ENCODE data around the gene SUGCT.

SUGCT gene

GRCh38 chr7:40826411-40827221, 691.8 kb downstream of the SUGCT start:
- peaks cover 5% of the 10 kb centered on the region for H3K9me3 Mint-ChIP-seq
- H3K4me3 Mint-ChIP-seq = no peak overlapping the region
- no peak overlapping the region for H3K27ac Mint-ChIP-seq
- no peaks in the 10 kb centered on the region for H3K36me3 Mint-ChIP-seq
- H3K27me3 Mint-ChIP-seq = no peaks in the 10 kb centered on the region
- no peaks in the 10 kb centered on the region for H3K4me1 Mint-ChIP-seq

DNA sequence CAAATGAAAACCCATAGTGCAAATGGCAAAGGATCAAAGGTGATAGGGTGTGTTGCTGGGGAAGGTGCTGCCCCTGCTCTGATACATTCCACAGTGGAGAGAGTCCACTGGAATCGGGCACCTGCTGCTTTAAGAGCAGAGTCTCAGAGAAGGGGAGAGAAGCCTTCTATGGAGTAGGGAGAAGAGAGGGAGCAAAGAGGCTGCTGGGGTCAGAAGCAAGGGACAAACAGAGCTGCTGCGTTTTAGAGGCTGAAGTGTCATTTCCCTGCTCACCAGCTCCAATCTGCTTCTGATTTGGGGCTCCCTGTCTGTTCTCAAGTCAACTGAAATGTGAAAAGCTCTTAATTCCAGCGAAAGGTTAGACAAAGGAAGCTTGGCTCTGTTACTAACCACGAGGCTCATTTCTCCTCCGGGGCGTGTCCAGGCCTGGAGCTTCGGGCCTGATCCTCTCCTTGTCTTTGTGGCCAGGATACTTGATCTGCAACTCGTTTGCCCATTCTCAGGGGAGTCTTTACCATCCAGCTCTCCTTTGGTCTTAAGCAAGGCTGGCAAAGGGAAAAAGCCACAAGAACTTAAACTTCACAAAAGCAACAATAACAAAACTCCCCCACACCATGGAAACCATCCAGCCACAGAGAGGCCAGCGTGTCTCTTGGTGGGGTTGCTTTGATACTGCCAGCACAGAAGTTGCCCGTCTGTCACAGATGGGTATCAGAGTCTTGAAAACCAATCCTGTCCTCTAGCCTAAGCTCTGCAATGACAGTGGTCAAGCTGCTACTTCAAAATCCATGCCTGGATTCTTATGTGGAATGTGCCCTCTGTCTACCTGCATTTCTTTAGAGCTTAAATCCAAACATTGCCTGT, 692.6 kb downstream of the SUGCT start:
- Mint-ChIP-seq H3K9me3 (no peaks in the 10 kb centered on the region), H3K4me1 (no peaks in the 10 kb centered on the region), H3K4me3 (no peak overlapping the region), H3K27me3 (no peaks in the 10 kb centered on the region), H3K36me3 (no peaks in the 10 kb centered on the region), H3K27ac (no peak overlapping the region)

- H3K27ac Mint-ChIP-seq = no peak overlapping the region
- H3K9me3 Mint-ChIP-seq = no peaks in the 10 kb centered on the region
- no peaks in the 10 kb centered on the region for H3K4me1 Mint-ChIP-seq
- no peaks in the 10 kb centered on the region for H3K36me3 Mint-ChIP-seq
- H3K27me3 Mint-ChIP-seq = no peaks in the 10 kb centered on the region
- H3K4me3 Mint-ChIP-seq = no peak overlapping the region
These were observed 694.1 kb downstream of the SUGCT start for GRCh38 chr7:40828686-40829600.

DNA sequence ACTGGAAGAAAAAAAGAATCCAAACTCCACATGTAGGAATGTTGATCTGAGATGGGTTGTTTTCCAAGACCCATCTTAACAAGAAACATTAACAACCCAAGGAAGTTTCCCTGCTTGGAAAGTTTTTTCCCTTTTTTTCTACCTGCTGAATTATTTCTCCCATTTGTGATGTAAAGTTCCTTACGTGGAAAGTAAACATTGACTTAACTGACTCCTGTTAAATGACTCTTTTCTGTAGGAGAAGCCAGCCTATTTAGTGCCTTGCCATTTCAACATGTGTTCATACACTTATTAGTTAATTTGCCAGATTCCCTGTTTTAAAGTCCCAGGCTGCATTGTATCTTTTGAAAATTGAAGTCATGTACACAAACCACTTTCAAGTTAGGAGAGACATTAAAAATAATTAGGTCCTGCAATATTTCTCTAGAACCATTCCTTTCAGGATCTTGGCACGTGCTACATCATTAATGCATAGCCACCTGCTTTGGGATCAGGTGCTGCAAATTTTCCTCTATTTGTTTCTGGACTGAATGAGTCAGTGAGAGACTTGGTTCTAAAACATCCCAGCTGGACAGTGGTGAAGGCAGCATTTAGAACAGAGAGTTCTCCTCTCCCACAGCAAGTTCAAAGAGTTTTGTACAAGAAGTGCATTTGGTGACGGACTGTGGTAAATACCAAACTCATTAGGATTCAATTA, 698.5 kb downstream of the SUGCT start:
- H3K4me3 Mint-ChIP-seq = no peak overlapping the region
- no peaks in the 10 kb centered on the region for H3K27me3 Mint-ChIP-seq
- no peaks in the 10 kb centered on the region for H3K36me3 Mint-ChIP-seq
- no peaks in the 10 kb centered on the region for H3K4me1 Mint-ChIP-seq
- no peaks in the 10 kb centered on the region for H3K9me3 Mint-ChIP-seq
- no peak overlapping the region for H3K27ac Mint-ChIP-seq

DNA sequence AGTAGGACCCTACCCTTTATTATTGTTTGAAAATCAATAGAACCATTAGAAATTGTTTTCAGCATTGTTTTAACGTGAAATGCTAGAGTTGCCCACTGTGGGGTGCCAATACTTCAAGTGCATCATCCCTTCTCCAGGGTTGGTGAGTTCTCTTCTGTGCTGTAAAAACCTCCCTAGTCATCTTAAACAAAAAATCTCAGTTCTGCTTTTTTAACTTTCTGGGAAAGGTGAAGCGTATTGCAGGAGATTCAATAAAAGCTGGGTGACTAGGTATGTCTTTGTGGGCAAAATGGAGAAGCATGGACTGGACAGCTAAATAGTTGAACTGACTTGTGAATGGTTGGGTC, 699.1 kb downstream of the SUGCT start:
- H3K4me3 Mint-ChIP-seq = no peak overlapping the region
- H3K27ac Mint-ChIP-seq = no peak overlapping the region
- no peaks in the 10 kb centered on the region for H3K4me1 Mint-ChIP-seq
- no peaks in the 10 kb centered on the region for H3K36me3 Mint-ChIP-seq
- no peaks in the 10 kb centered on the region for H3K27me3 Mint-ChIP-seq
- H3K9me3 Mint-ChIP-seq = no peaks in the 10 kb centered on the region

- no peaks in the 10 kb centered on the region for H3K4me1 Mint-ChIP-seq
- H3K27ac Mint-ChIP-seq = no peak overlapping the region
- no peaks in the 10 kb centered on the region for H3K36me3 Mint-ChIP-seq
- no peaks in the 10 kb centered on the region for H3K27me3 Mint-ChIP-seq
- peaks cover 11% of the 10 kb centered on the region for H3K9me3 Mint-ChIP-seq
- no peak overlapping the region for H3K4me3 Mint-ChIP-seq
These were observed 701.4 kb downstream of the SUGCT start for GRCh38 chr7:40836218-40836617.

DNA sequence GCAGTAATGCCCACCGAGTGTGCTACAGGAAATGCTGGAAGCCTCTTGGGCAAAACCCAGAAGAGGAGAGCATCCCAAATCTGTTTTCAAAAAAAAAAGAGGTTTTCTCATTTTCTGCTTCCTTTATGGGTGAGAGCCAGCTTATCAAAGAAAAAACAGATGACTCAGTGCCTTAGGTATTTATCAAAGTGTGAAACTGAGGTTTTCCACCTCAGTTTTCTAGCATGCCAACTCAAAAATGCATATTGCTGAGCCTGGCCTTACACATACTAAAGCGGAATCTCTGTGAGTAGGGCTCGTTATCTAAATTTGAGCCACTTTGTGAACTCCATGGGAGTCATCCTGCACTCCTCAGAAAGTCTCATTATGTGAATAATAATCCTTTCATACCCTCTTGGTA, 705.1 kb downstream of the SUGCT start:
- H3K4me1 Mint-ChIP-seq = no peaks in the 10 kb centered on the region
- H3K9me3 Mint-ChIP-seq = peaks cover 11% of the 10 kb centered on the region
- H3K27me3 Mint-ChIP-seq = no peaks in the 10 kb centered on the region
- no peaks in the 10 kb centered on the region for H3K36me3 Mint-ChIP-seq
- H3K27ac Mint-ChIP-seq = no peak overlapping the region
- no peak overlapping the region for H3K4me3 Mint-ChIP-seq

DNA sequence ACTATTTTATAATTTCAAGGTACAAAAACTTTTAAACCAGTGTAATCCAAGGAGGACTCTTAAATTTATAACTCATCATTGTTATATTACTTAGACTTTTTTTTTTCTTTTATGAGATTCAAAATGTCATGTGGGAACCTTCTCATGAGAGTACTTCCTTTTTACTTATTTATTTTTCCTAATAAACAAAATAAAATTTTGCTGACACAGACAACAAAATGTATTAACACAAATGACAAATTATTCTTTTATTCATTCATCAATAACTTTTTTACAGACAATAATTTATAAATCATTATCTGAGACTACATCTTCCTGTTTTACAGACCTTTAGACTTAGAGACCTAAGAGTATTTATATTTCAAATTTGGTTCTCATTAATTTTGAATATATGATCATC, 706.2 kb downstream of the SUGCT start:
- Mint-ChIP-seq H3K27ac (no peak overlapping the region), H3K9me3 (peaks cover 11% of the 10 kb centered on the region), H3K4me3 (no peak overlapping the region), H3K27me3 (no peaks in the 10 kb centered on the region), H3K36me3 (no peaks in the 10 kb centered on the region), H3K4me1 (no peaks in the 10 kb centered on the region)

DNA sequence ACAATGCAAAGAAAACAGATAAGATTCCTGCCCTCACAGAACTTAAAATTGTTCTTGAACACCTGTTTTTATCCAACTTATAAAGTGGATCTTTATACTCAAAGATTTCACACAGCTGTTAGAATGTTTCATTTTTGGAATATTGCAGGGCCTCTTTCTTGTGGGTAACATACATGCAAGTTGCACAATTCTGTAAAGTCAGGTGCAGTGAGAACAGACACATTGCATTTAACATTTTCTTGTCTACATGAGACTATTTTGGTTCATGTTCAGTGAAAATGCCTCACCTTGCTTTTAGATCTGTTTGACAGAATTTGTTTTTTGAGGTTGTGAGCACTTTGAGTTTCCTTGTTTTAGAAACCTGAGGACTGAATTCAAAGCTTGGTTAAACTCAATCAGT, 707.8 kb downstream of the SUGCT start:
- Mint-ChIP-seq H3K27ac (no peak overlapping the region), H3K36me3 (no peaks in the 10 kb centered on the region), H3K9me3 (peaks cover 11% of the 10 kb centered on the region), H3K27me3 (no peaks in the 10 kb centered on the region), H3K4me3 (no peak overlapping the region), H3K4me1 (no peaks in the 10 kb centered on the region)

DNA sequence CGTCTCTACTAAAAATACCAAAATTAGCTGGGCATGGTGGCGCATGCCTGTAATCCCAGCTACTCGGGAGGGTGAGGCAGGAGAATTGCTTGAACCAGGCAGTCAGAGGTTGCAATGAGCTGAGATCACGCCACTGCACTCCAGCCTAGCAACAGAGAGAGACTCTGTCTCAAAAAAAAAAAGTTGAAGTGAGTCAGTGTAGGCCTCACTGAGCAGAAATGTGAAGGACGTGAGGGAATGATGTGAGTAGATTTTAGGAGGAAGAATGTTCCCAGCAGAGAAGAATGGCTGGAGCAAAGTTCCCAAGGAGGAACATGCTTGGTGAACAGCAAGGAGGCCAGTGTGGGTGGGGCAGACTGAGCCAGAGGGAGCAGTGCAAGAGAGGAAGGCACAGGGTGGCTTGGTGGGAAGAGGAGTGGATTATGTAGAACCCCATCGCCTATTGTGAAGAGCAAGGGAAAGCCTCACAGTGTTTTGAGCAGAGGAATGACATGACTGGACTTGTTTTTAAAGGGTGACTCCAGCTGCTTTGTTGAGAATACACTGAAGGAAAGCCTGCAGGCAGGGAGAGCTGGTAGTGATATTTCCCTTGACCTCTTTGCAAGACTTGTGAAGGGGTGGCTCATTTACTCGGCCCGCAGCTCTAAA, 708.7 kb downstream of the SUGCT start:
- H3K36me3 Mint-ChIP-seq = no peaks in the 10 kb centered on the region
- no peaks in the 10 kb centered on the region for H3K4me1 Mint-ChIP-seq
- H3K27me3 Mint-ChIP-seq = no peaks in the 10 kb centered on the region
- H3K9me3 Mint-ChIP-seq = peaks cover 11% of the 10 kb centered on the region
- H3K27ac Mint-ChIP-seq = no peak overlapping the region
- no peak overlapping the region for H3K4me3 Mint-ChIP-seq

DNA sequence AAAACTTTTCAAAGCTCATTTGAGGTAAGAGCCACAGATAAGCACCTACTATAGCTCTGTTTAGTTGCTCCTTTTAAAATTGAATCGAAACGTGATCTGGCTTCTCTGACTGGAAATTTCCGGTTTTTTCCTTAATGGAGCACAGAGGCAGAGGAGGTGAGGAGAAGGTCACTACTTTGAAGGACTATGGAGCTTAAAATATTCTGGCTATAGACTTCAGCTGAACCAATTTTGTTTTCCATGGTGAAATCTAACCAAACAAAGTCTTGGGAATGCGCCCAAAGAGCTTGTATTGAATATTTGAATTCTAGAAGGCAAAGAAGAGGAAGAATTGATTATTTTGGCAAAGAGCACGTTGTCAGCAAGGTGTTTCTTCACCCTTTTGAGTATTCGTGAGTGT, 711.1 kb downstream of the SUGCT start:
- no peak overlapping the region for H3K4me3 Mint-ChIP-seq
- H3K9me3 Mint-ChIP-seq = no peaks in the 10 kb centered on the region
- no peaks in the 10 kb centered on the region for H3K27me3 Mint-ChIP-seq
- H3K36me3 Mint-ChIP-seq = no peaks in the 10 kb centered on the region
- H3K4me1 Mint-ChIP-seq = no peaks in the 10 kb centered on the region
- no peak overlapping the region for H3K27ac Mint-ChIP-seq

- Mint-ChIP-seq H3K36me3 (no peaks in the 10 kb centered on the region), H3K27me3 (no peaks in the 10 kb centered on the region), H3K4me3 (no peak overlapping the region), H3K9me3 (no peaks in the 10 kb centered on the region), H3K27ac (no peak overlapping the region), H3K4me1 (no peaks in the 10 kb centered on the region)
These were observed 713.1 kb downstream of the SUGCT start for GRCh38 chr7:40847921-40848320.

- Mint-ChIP-seq H3K9me3 (no peaks in the 10 kb centered on the region), H3K27me3 (no peaks in the 10 kb centered on the region), H3K4me3 (no peak overlapping the region), H3K27ac (no peak overlapping the region), H3K4me1 (no peaks in the 10 kb centered on the region), H3K36me3 (no peaks in the 10 kb centered on the region)
These were observed 713.9 kb downstream of the SUGCT start for GRCh38 chr7:40848541-40849221.

DNA sequence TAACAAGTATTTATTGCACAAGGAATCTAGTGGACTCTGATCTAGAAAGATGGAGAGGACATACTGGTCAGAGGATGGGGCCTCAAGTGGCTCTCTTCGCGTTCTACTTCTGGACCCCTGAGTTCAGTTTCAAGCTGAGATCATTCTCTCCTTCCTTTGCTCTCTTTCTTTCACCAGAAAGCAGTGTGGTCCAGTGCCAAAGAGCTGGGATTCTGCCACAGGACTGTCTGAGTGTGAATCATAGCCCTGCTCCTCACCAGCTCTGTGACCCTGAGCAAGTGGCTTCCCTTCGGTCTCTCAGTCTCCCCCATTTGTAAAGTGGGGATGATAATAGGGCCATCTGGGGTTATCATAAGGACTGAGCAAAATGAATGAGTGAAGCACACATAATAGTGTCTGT, 715.2 kb downstream of the SUGCT start:
- Mint-ChIP-seq H3K4me3 (no peak overlapping the region), H3K9me3 (no peaks in the 10 kb centered on the region), H3K4me1 (no peaks in the 10 kb centered on the region), H3K27ac (no peak overlapping the region), H3K36me3 (no peaks in the 10 kb centered on the region), H3K27me3 (no peaks in the 10 kb centered on the region)
